Measurements from ENCODE around the gene ADCY1.

Gene ADCY1

GRCh38 chr7:45679516-45679915 is 105.3 kb downstream of the ADCY1 start:
- DNase-seq = no peak

- DNase-seq = no peak
Measured at GRCh38 chr7:45680776-45681175, 106.6 kb downstream of the ADCY1 start.

- no peak for DNase-seq
Measured at GRCh38 chr7:45681596-45682357, 107.6 kb downstream of the ADCY1 start.

GRCh38 chr7:45682358-45682735 is 108.2 kb downstream of the ADCY1 start:
- DNase-seq = no peak

- no peak for DNase-seq
Measured at GRCh38 chr7:45682836-45683555, 108.8 kb downstream of the ADCY1 start.

GRCh38 chr7:45683556-45684148 is 109.5 kb downstream of the ADCY1 start:
- DNase-seq = no peak

GRCh38 chr7:45684910-45685618 is 110.9 kb downstream of the ADCY1 start:
- DNase-seq = no peak

- no peak for DNase-seq
Measured at GRCh38 chr7:45685619-45686240, 111.6 kb downstream of the ADCY1 start.

GRCh38 chr7:45686441-45687184 is 112.4 kb downstream of the ADCY1 start:
- DNase-seq = no peak

GRCh38 chr7:45687185-45687560 is 113.0 kb downstream of the ADCY1 start:
- DNase-seq = no peak

GRCh38 chr7:45687721-45688120 is 113.6 kb downstream of the ADCY1 start:
- DNase-seq = no peak

GRCh38 chr7:45688382-45688781 is 114.2 kb downstream of the ADCY1 start:
- DNase-seq = no peak

GRCh38 chr7:45689011-45689796 is 115.0 kb downstream of the ADCY1 start:
- peak in 1 of 5 experiments; percentile 15 for DNase-seq

GRCh38 chr7:45689797-45690761 is 115.9 kb downstream of the ADCY1 start:
- no peak for DNase-seq

GRCh38 chr7:45690762-45691150 is 116.6 kb downstream of the ADCY1 start:
- DNase-seq = no peak

GRCh38 chr7:45691155-45691656 is 117.0 kb downstream of the ADCY1 start:
- DNase-seq = no peak

- no peak for DNase-seq
Measured at GRCh38 chr7:45692031-45692430, 117.9 kb downstream of the ADCY1 start.

- DNase-seq = no peak
Measured at GRCh38 chr7:45695249-45695995, 121.3 kb downstream of the ADCY1 start.

- no peak for DNase-seq
Measured at GRCh38 chr7:45696476-45696875, 122.3 kb downstream of the ADCY1 start.

All from T-helper 2 cell (primary cell).